Left ventricle myocardium inferior (tissue), 1 donor: Measurements from ENCODE around the gene OR1F1. TPM values are rescaled to one million over a fixed set of nuclear protein-coding genes. Genes with fewer than 3 reads are reported as not detected.

Experiments used
- DNase-seq: peaks from one replicate; pipeline ENCODE4 v3.0.0-alpha.2; 2020
- H3K27ac ChIP-seq: fragments of 200-600 bp; replicated peaks from 2 replicates; pipeline ENCODE4 v1.8.0; 2021
- H3K27me3 ChIP-seq: fragments of 200-600 bp; 2 replicates; pipeline ENCODE4 v1.8.0; 2021; ENCODE audit warnings: low read depth
- H3K36me3 ChIP-seq: fragments of 200-600 bp; 2 replicates; pipeline ENCODE4 v1.8.0; 2021
- H3K4me1 ChIP-seq: fragments of 200-600 bp; 2 replicates; pipeline ENCODE4 v1.8.0; 2021
- H3K4me3 ChIP-seq: fragments of 200-600 bp; 2 replicates; pipeline ENCODE4 v1.8.0; 2021; ENCODE audit warnings: mild to moderate bottlenecking, moderate library complexity
- H3K9me3 ChIP-seq: fragments of 200-600 bp; replicated peaks from 2 replicates; pipeline ENCODE4 v1.8.0; 2021
- CTCF ChIP-seq: fragments of 200-600 bp; IDR thresholded peaks from 2 replicates; pipeline ENCODE4 v1.8.0; 2021; ENCODE audit warnings: antibody characterized with exemption, mild to moderate bottlenecking, borderline replicate concordance
- intact Hi-C: fragments of 100-400 bp; cut with micrococcal nuclease; formaldehyde crosslinking; loops from one replicate; pipeline ENCODE4 v1.11.0; 2022
- total RNA-seq: library from RNA; stranded (reverse); fragmentation: NEBNext Ultra II Directional; extraction: Animal tissue kit (Norgen Biotek cat#: 25700); gene quantifications from one replicate; pipeline ENCODE4 v1.2.1, GENCODE V29; 2021
- donor health status: DM: no; HTN: yes; CAD: no; lungs with severe emphysema.

The OR1F1 gene
- total RNA-seq, 1 donor from 2014 or later, result not detected

GRCh38 chr16:3234543-3234856 lies 46.5 kb downstream of the OR1F1 start:
- Histone ChIP-seq H3K4me3 (peak overlapping the region; percentile 96), H3K27me3 (no peaks in the 10 kb centered on the region), H3K36me3 (peaks cover 38% of the 10 kb centered on the region), H3K9me3 (peaks cover 30% of the 10 kb centered on the region), H3K4me1 (peaks cover 27% of the 10 kb centered on the region), H3K27ac (peak overlapping the region; percentile 100)
- no peak for DNase-seq
- TF ChIP-seq CTCF, result no peak
- intact Hi-C loops, result no loop called here

GRCh38 chr16:3234857-3235561 lies 47.0 kb downstream of the OR1F1 start, which contains the start of gene ZNF200:
ZNF200 (minus strand) TSS chr16:3235158; CDS start chr16:3233755, 1,403 bp downstream.
- no peaks in the 10 kb centered on the region for H3K27me3 ChIP-seq
- no peak for TF ChIP-seq CTCF
- H3K36me3 ChIP-seq, result peaks cover 33% of the 10 kb centered on the region
- DNase-seq, result peak; percentile 97
- peaks cover 27% of the 10 kb centered on the region for H3K4me1 ChIP-seq
- H3K27ac ChIP-seq, result peak within 1 kb of the TSS; percentile 100
- H3K9me3 ChIP-seq, result peaks cover 25% of the 10 kb centered on the region
- intact Hi-C loops, result no loop called here
- peak within 1 kb of the TSS; percentile 96 for H3K4me3 ChIP-seq

- Histone ChIP-seq H3K4me1 (peaks cover 27% of the 10 kb centered on the region), H3K4me3 (no peak overlapping the region), H3K27ac (no peak overlapping the region), H3K36me3 (peaks cover 23% of the 10 kb centered on the region), H3K9me3 (peaks cover 14% of the 10 kb centered on the region), H3K27me3 (no peaks in the 10 kb centered on the region)
- intact Hi-C loops, result no loop called here
- DNase-seq, result peak; percentile 25
- no peak for TF ChIP-seq CTCF
These were observed 48.1 kb downstream of the OR1F1 start for GRCh38 chr16:3235856-3236669.

GRCh38 chr16:3241761-3242160 lies 53.8 kb downstream of the OR1F1 start:
- no peaks in the 10 kb centered on the region for H3K4me1 ChIP-seq
- intact Hi-C loops, result no loop called here
- H3K9me3 ChIP-seq, result no peaks in the 10 kb centered on the region
- no peaks in the 10 kb centered on the region for H3K36me3 ChIP-seq
- H3K27me3 ChIP-seq, result peaks cover 25% of the 10 kb centered on the region
- no peak overlapping the region for H3K27ac ChIP-seq
- no peak for DNase-seq
- H3K4me3 ChIP-seq, result no peak overlapping the region
- TF ChIP-seq CTCF, result no peak

GRCh38 chr16:3242709-3243108 lies 54.7 kb downstream of the OR1F1 start:
- Histone ChIP-seq H3K9me3 (no peaks in the 10 kb centered on the region), H3K36me3 (no peaks in the 10 kb centered on the region), H3K4me3 (no peak overlapping the region), H3K27ac (no peak overlapping the region), H3K27me3 (peaks cover 32% of the 10 kb centered on the region), H3K4me1 (no peaks in the 10 kb centered on the region)
- DNase-seq, result no peak
- intact Hi-C loops, result no loop called here
- TF ChIP-seq CTCF, result no peak
